ENCODE measurements around the gene BRME1. TPM values are rescaled to one million over a fixed set of nuclear protein-coding genes. Genes with fewer than 3 reads are reported as not detected.

The BRME1 gene
- polyA plus RNA-seq, 1 experiment, result 0.12 TPM

- no peak for DNase-seq (ENCODE audit: low read depth, low spot score)
- H3K27ac ChIP-seq (ENCODE audit: low read depth, low read length), result no peak overlapping the region
- no peaks in the 10 kb centered on the region for H3K27me3 ChIP-seq (ENCODE audit: control insufficient read depth, insufficient read depth, low read length)
- ChIA-PET CTCF (interaction anchor here (0.8 kb wide), 2 partner anchors 71 to 183 kb away, joined by 3 to 7 read pairs; no protein-coding TSS in a partner anchor), POLR2A (interaction anchor here (2.6 kb wide), 1 partner anchor 11 kb away, joined by 14 read pairs; no protein-coding TSS in a partner anchor)
- no peak for TF ChIP-seq CTCF (IDR thresholded peaks at IDR 0.05; ENCODE audit: low read depth, low read length)
- H3K4me3 ChIP-seq (ENCODE audit: low read depth, low read length), result peak overlapping the region; percentile 65
- no peaks in the 10 kb centered on the region for H3K9me3 ChIP-seq (ENCODE audit: control insufficient read depth, insufficient read depth, low read length)
Observed at GRCh38 chr19:13951799-13952153, 45.9 kb upstream of the BRME1 start.

- Histone ChIP-seq H3K27ac (ENCODE audit: low read depth, low read length) (no peak overlapping the region), H3K4me3 (ENCODE audit: low read depth, low read length) (no peak overlapping the region), H3K27me3 (ENCODE audit: control insufficient read depth, insufficient read depth, low read length) (no peaks in the 10 kb centered on the region), H3K9me3 (ENCODE audit: control insufficient read depth, insufficient read depth, low read length) (no peaks in the 10 kb centered on the region)
- POLR2A ChIA-PET, result no interaction called here
- no peak for TF ChIP-seq CTCF (IDR thresholded peaks at IDR 0.05; ENCODE audit: low read depth, low read length)
- CTCF ChIA-PET, result interaction anchor here (0.7 kb wide), 1 partner anchor 75 kb away, joined by 6 read pairs; no protein-coding TSS in a partner anchor
- DNase-seq (ENCODE audit: low read depth, low spot score), result no peak
Observed at GRCh38 chr19:13951043-13951442, 45.1 kb upstream of the BRME1 start.

GRCh38 chr19:13946414-13946813 lies 40.5 kb upstream of the BRME1 start:
- peaks cover 3% of the 10 kb centered on the region for H3K27me3 ChIP-seq (ENCODE audit: control insufficient read depth, insufficient read depth, low read length)
- H3K4me3 ChIP-seq (ENCODE audit: low read depth, low read length), result no peak overlapping the region
- ChIA-PET CTCF (no interaction called here), POLR2A (no interaction called here)
- no peaks in the 10 kb centered on the region for H3K9me3 ChIP-seq (ENCODE audit: control insufficient read depth, insufficient read depth, low read length)
- H3K27ac ChIP-seq (ENCODE audit: low read depth, low read length), result no peak overlapping the region
- TF ChIP-seq CTCF (IDR thresholded peaks at IDR 0.05; ENCODE audit: low read depth, low read length), result no peak
- DNase-seq (ENCODE audit: low read depth, low spot score), result no peak

- H3K4me3 ChIP-seq (ENCODE audit: low read depth, low read length), result no peak overlapping the region
- ChIA-PET POLR2A (interaction anchor here (1.1 kb wide), 1 partner anchor 57 kb away, joined by 4 read pairs; no protein-coding TSS in a partner anchor), CTCF (no interaction called here)
- no peak overlapping the region for H3K27ac ChIP-seq (ENCODE audit: low read depth, low read length)
- DNase-seq (ENCODE audit: low read depth, low spot score), result no peak
- no peak for TF ChIP-seq CTCF (IDR thresholded peaks at IDR 0.05; ENCODE audit: low read depth, low read length)
- H3K27me3 ChIP-seq (ENCODE audit: control insufficient read depth, insufficient read depth, low read length), result peaks cover 3% of the 10 kb centered on the region
- H3K9me3 ChIP-seq (ENCODE audit: control insufficient read depth, insufficient read depth, low read length), result no peaks in the 10 kb centered on the region
Observed at GRCh38 chr19:13942023-13942684, 36.2 kb upstream of the BRME1 start.

DNA sequence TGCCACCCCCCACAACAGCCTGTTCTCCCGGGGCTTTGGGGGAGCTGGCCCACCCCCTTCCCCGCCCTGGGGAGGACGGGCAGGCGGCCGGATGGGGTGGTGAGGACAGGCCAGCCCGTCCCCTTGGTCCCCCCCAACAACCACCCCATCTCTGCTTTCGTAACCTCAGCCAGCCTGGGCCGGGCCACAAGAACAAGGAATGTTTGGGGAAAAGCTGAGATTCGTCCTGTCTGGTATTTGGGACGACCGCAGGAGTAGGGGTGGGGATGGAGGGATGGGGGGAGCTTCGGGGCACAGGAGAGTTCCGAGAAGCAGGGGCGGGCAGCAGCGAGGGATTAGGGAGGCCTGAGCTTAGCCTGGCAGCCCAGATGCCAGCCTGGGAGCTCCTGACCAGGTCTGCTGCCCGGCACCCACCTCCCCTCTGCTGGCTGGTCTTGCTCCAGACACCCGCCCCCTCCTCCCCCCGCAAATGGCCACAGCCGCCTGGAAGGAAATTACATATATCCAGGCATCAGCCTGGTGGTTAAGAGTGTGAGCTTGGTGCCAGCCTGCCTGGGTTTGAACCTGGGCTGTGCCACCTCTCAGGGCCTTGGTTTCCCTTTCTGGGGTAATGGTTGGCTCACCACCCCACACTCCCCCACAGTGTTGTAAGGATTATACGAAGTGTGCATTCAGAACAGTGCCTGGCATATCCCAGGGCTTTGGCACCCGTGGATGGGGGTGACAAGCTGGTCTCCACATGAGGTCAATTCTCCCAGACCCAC lies 32.6 kb upstream of the BRME1 start, which contains the start of gene PODNL1:
Gene PODNL1, minus strand, starts transcription at position 117 of the 764 bp plus-strand sequence. CDS start 236 bp downstream, outside the sequence.
- TF ChIP-seq CTCF (IDR thresholded peaks at IDR 0.05; ENCODE audit: low read depth, low read length), result no peak
- H3K27ac ChIP-seq (ENCODE audit: low read depth, low read length), result peak within 1 kb of the TSS; percentile 31
- peak within 1 kb of the TSS; percentile 47 for H3K4me3 ChIP-seq (ENCODE audit: low read depth, low read length)
- no peaks in the 10 kb centered on the region for H3K27me3 ChIP-seq (ENCODE audit: control insufficient read depth, insufficient read depth, low read length)
- POLR2A ChIA-PET, result interaction anchor here (0.6 to 0.9 kb wide), 4 partner anchors 9 to 775 kb away, joined by 3 to 4 read pairs (median 4); partner anchors contain the start of genes BRME1 and CC2D1A
- CTCF ChIA-PET, result interaction anchor here (0.5 kb wide), 1 partner anchor 647 kb away, joined by 3 read pairs; no protein-coding TSS in a partner anchor
- H3K9me3 ChIP-seq (ENCODE audit: control insufficient read depth, insufficient read depth, low read length), result no peaks in the 10 kb centered on the region
- no peak for DNase-seq (ENCODE audit: low read depth, low spot score)

Measured in AG04450 (cell line).